Head of caudate nucleus (tissue), 42 donors: ENCODE data around the gene CCL4L2.
"Not testable (repeated sequence)": the region's sequence is repeated elsewhere in the genome, so short reads cannot be mapped to it uniquely, and the experiment has no call there.

Source experiments
- DNase-seq, 42 donors: peaks; one replicate each; pipeline versions ENCODE4 v3.0.0 to v3.0.0-alpha.2; 2020 to 2021; ENCODE audit warnings: mixed read lengths in 7 of 42
- intact Hi-C: fragments of 100-400 bp; cut with DNase I; formaldehyde crosslinking; loops from one replicate; pipeline ENCODE4 v1.15.0; 2022

Gene CCL4L2

GRCh38 chr17:36214918-36215317 lies 4.1 kb downstream of the CCL4L2 start:
- intact Hi-C loops = no loop called here
- no peak for DNase-seq

- DNase-seq, intact Hi-C loops: not testable (repeated sequence)
These were observed 4.8 kb downstream of the CCL4L2 start for GRCh38 chr17:36215406-36216308.

- intact Hi-C loops, DNase-seq: not testable (repeated sequence)
These were observed 8.7 kb downstream of the CCL4L2 start for GRCh38 chr17:36219556-36219955.

DNA sequence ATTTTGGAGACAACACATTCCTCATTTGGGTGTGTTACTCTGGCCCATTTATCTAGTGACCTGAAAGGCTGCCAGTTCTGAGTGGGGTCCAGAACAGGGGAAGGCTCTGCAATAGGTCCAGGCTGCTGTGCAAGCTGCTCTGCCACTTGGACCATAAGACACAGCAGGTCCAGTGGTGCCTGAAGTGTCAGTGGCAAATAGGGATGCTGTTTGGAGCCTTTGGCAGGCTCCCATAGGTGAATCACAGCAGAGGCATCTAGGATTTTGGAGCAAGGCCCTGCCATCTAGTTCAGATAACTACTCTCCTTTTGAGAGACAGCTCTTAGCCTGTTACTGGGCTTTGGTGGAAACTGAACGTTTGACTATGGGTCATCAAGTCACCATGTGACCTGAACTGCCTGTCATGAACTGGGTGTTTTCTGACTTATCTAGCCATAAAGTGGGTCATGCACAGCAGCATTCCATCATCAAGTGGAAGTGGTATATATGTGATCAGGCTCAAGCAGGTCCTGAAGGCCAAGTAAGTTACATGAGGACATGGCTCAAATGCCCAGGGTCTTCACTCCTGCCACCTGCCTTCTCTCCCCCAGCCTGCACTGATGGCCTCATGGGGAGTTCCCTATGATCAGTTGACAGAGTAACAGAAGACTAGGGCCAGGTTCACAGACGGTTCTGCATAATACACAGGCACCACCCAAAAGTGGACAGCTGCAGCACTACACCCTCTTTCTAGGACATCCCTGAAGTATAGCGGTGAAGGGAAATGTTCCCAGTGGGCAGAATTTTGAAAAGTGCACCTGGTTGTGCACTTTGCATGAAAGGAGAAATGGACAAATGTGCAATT lies 10.1 kb downstream of the CCL4L2 start:
- intact Hi-C loops, DNase-seq: not testable (repeated sequence)

DNA sequence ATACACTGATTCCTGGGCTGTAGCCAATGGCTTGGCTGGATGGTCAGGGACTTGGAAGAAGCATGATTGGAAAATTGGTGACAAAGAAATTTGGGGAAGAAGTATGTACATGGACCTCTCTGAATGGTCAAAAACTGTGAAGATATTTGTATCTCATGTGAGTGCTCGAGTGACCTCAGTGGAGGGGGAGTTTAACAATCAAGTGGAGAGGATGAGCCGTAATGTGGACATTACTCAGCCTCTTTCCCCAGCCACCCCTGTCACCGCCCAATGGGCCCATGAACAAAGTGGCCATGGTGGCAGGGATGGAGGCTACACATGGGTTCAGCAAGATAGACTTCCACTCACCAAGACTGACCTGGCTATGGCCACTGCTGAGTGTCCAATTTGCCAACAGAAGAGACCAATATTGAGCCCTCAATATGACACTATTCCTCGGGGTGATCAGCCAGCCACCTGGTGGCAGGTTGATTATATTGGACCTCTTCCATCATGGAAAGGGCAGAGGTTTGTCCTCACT lies 10.8 kb downstream of the CCL4L2 start:
- DNase-seq, intact Hi-C loops: not testable (repeated sequence)

- intact Hi-C loops, DNase-seq: not testable (repeated sequence)
These were observed 12.1 kb downstream of the CCL4L2 start for GRCh38 chr17:36222967-36223366.

DNA sequence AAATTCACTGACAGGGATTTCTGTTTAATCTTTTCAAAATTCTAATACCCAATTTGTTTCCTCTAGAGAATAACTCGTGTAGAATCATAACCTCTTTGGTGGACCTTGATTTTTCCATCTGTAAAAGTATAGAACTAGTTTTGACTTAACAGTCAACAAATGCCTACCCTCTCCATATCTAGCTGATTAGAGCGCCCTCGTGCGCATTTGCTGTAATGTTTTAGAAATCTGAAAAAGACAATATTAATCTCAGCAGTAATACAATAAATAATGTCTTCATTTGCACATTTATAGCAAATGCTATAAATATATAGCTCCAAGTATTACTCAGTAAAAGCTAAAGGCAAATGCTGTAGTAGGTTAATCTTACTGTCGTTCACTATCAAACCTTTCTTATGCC lies 18.8 kb downstream of the CCL4L2 start:
- intact Hi-C loops = not testable (repeated sequence)
- peak in 1 of 42 donors; percentile 18 for DNase-seq

- intact Hi-C loops = not testable (repeated sequence)
These were observed 31.2 kb downstream of the CCL4L2 start for GRCh38 chr17:36242046-36242445.

More at GRCh38 chr17:36242046-36242445, 31.2 kb downstream of the CCL4L2 start:
- not testable (repeated sequence) for DNase-seq
